ENCODE measurements around the gene DLX3.

The DLX3 gene

DNA sequence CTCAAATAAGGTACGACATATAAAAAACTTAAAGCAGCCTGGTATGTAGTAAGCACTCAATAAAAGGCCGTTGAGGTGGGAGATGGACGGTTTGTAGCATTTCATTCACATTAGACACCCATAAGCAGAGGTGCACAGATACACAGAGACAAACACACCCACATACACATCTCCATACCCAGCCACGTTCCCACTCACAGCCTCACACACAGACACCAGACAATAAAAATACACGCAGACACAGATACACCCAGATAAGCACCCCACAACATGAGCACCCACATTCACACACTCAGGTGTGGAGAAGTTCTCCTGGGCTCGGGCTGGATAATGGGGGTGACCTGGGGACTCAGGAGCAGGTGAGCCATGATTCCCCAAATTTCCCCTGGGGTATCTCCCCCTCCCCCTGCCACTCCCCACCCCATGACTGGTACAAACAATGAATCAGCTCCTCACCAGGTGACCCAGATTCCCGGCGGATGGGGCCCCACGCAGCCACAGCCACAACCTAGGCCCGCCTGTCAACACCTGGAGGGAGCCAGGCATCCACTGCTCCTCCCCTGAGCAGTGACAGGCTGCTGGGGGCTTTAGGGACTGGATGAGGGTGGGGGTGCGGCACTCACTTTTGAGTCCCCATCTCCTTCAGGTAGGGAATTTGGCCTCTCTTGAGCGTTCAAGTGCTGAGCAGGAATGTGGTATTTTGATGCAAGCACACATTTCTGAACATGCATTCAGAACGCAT, 2.7 kb downstream of the DLX3 start:
- DNase-seq (ENCODE audit: low read depth), result no peak

DNA sequence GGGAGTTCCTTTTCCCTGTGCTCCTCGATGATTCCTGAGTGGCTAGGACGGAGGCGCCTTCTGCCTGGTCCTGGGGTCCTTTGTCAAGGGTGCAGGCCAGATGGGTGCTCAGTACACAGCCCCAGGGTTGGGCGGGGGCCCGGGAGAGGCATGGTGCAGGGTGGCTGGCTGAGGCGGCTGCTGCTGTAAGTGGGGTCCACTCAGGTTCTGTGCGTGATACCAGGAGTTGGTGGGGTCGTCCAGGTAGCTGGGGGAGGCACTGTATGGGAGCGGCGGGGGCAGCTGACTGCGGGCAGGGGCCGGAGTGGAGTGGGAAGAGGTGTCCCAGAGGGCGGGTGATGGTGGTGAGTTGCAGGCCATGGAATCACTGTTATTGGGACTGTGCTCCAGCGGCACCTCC, 3.6 kb downstream of the DLX3 start:
- DNase-seq (ENCODE audit: low read depth), result no peak

DNA sequence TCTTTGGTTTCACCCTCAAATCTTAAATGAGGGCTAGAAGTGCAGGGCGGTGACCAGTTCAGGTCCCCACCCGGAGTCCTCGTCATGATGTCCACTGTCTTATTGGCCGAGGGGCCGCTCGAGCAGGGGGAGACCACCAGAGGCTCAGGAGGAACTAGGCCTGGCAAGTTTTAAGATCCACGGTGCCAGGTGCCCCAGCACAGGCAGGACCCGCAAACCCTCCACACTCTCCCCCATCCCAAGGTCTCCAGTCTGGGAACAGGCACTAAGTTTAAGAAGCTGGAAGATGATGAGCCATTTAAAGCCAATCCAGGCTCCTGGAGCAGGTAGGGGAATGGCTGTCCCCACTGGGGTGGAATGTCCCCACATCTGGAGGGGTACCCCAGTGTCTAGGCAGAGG, 4.1 kb downstream of the DLX3 start:
- DNase-seq (ENCODE audit: low read depth), result no peak

DNA sequence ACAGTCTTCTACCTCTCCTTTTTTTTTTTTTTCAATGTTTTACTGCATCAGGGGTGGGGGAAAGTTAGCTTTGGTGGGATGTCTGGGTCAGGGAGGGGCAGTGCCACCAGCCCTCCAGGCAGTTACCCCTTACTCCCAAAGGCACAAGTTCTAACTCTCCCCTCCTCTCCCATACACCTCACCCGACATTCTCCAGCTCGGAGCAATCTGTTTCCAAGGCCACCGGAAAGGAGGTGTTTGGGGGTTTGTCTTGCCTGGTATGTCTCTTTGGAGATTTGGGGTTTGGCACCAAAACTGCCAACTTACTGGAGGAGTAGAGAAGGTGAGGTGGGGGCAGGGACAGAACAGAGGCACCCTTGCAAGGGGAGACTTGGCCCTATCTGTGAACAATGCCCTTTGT, 4.7 kb downstream of the DLX3 start:
- no peak for DNase-seq (ENCODE audit: low read depth)

- no peak for DNase-seq (ENCODE audit: low read depth)
These were observed 5.5 kb downstream of the DLX3 start for GRCh38 chr17:49989518-49989880.

GRCh38 chr17:49987681-49988441, 7.2 kb downstream of the DLX3 start:
- DNase-seq (ENCODE audit: low read depth), result no peak

- DNase-seq (ENCODE audit: low read depth), result no peak
These were observed 7.8 kb downstream of the DLX3 start for GRCh38 chr17:49987290-49987585.

- DNase-seq (ENCODE audit: low read depth), result no peak
These were observed 8.4 kb downstream of the DLX3 start for GRCh38 chr17:49986396-49987289.

DNA sequence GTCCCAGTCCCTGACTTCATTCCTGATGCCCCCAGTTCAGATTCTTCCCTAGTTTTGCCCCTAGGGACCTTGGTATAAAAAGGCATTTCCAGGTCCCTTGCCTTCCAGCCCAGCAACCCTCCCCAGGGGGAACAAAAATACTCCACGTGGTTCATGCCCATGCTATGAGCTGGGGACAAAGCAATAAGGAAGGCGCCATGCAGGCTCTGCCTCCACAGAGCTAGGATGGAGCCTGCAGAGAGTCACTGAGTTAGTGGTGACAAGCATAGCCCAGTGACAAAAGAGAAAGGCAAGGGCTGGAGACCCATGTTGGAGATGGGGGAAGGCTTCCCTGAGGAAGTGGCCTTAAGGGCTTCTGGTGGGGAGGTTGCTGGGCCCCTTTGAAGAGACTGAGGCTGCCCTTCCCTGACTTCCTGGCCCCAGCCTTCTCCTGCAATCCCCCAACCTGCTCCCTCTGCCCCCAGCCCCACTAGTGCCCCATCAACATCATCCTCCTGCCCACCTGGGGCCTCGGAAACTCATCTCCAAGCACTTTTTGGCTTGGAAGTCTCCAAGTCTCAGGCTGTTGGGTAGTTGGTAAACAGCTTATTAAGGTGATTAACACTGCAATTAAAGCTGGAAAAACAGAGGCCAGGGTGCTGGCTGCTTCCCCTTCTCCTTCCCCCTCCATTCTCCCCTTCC, 9.6 kb downstream of the DLX3 start:
- no peak for DNase-seq (ENCODE audit: low read depth)

DNA sequence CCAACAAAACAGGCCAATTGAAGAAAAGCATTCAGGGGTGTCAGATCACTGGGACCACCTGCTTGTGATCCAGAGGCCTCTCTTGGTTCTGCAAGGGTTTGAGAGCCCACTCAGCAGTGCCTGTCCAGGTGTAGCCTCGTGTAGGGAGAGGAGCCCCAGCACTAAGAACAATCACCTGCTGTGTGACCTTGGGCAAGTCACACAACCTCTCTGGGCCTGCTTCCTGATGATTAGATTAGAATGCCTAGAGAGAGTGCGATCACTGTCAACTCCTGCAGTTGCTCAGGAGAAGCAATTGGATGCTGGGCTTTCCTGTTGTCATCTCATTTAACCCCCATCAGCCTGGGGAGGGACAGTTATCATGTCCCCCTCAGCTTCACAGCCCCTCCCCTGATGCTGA, 10.2 kb downstream of the DLX3 start:
- DNase-seq (ENCODE audit: low read depth), result no peak

- DNase-seq (ENCODE audit: low read depth), result no peak
These were observed 10.7 kb downstream of the DLX3 start for GRCh38 chr17:49984283-49984682.

DNA sequence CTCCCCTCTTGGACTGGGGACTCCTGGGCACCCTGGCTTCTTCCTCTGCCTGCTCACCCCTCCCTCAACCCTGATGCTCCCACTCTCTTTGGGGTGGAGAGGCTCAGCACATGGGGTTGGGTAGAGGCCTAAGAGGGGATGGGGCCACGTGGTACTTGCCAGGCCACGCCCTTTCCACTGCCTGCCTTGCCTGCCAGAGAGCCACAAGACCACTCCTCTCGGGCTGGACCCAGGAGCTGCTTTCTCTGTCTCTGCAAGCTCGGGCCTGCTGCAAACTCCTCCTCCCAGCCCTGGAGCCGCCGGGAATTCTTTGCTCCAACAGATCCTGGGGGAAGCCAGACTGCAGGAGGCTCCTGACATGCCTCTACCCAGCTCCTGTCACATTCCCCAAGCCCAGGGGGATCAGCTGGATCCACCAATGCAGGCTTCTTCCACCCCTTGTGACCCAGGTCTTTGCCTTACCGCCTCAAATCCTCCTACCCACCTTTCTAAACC, 14.3 kb downstream of the DLX3 start:
- no peak for DNase-seq (ENCODE audit: low read depth)

DNA sequence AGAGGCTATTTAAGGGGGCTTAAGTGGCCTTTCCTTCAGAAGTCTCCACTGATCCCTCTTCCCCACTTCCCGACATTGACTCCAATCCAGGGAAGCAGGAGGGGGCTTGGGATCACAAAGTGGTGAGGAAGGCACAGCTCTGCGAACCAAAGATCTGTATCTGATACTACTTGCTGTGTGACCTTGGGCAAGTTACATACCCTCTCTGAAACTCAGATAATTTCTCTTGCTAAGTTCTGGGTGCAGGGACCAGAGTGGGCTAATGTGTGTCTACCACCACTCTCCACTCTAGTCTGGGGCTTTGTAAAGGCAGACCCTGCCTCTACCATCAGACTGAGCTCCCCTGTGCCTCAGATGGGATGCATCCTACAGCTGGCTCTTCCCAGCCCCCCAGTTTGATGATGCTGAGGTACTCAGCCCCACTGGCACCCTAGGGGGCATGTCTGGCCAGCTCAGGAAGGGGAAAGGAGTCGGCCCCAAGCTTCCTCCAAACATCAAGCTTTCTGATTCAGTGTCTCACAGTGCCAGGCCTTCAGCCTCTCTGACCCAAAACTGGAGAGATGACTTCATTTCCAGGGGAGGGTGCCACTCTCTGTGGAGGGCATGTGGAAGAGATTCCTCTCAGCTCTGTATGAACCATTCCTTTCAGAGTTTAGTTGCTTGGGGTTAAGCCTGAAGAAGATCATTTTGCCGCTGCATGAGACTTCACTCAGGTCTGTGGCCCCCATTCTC, 15.1 kb downstream of the DLX3 start:
- no peak for DNase-seq (ENCODE audit: low read depth)

GRCh38 chr17:49978501-49978900, 16.5 kb downstream of the DLX3 start:
- DNase-seq (ENCODE audit: low read depth), result no peak

GRCh38 chr17:49977463-49978389, 17.3 kb downstream of the DLX3 start:
- no peak for DNase-seq (ENCODE audit: low read depth)

- no peak for DNase-seq (ENCODE audit: low read depth)
These were observed 18.2 kb downstream of the DLX3 start for GRCh38 chr17:49976828-49977202.

DNA sequence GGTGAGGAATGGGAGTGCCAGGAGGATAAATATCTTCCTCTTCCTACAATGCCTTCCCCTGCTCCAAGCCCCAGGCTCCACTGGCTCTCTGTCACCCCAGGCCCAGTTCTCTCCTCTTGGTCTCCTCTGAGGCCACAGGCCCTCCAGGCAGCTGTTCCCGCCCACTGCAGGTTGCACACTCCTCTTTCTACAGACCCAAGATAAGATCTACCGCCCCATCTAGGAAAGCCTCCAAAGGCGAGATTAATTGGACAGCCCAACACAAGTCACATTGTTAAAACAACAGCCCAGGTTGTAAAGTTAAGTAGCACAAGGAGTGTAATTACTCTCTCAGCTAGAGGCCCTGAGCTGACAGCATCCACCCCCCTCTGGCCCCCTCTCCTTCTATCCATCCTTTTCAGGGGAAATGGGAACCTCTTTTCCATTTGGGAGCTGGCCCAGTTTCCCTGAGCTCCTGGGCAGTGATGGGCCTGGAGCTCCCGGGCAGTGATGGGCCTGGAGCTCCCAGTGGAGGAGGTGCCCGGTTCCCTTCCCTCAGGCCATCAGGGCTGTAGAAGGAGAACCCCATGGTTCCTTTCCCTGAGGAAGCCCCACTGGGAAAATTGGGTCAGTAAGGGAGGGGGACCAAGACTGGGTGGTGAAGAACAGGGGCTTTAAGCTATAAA, 18.7 kb downstream of the DLX3 start:
- no peak for DNase-seq (ENCODE audit: low read depth)

GRCh38 chr17:49975531-49975930, 19.5 kb downstream of the DLX3 start:
- DNase-seq (ENCODE audit: low read depth), result no peak

DNA sequence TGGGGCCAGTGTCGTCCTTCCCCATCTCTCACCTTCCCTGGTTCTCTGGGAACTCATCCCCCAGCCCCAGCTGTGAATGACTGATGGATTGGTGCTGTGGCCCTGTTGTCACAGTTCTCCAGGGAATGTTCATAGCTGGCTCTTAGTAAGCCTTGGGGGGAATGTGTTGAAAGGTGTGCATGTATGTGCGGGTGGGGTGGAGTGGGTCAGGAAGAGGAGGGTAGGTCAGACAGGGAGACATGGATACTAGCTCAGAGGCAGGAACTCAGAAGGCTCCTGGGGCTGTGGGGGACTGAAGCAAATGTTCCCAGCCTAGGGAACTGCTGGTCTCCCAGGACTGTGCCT, 21.8 kb downstream of the DLX3 start:
- no peak for DNase-seq (ENCODE audit: low read depth)

Measured in activated T-cell treated with anti-CD3 and anti-CD28 coated beads for 48 hours (primary cell).